ENCODE results near the gene AGO4.
"Not testable (repeated sequence)": the region's sequence is repeated elsewhere in the genome, so short reads cannot be mapped to it uniquely, and the experiment has no call there.

Gene AGO4

DNA sequence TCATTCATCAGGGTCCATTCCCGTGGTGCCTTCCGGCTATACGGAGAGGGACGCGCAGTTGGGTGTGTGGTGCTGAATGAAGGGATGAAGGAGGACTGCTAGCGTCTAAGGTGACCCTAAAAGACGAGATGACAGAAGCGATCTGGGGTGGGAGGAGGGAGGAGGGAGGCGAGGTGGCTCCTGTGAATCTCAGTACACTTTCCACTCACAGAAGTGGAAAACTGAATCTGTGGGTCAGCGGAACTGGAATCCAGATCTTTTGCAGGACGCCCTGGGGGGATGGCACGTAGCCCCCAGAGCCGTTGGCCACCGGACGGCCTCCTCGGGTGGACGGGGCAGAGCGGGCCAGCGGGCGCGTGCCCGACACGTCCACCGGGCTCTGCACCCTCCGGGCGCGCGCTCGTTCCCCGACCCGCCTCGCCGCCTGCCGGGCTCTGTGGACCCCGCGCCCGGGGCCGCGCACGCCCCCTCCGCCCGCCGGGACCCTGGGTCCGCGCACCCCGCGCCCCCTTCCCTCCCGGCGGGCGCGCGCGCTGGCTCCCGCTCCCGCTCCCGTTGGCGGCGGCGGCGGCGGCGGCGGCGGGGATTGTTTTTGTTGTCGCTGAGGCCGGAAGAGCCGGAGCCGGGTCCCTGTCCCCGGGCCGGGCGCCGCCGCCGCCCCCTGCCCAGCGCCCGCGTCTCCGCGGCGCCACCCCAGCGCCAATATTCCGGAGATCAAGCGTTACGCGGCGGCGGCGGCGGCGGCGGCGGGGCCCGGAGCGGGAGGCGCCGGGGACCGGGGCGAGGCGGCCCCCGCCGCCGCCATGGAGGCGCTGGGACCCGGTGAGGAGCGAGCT lies at the start of gene AGO4:
AGO4 (plus strand) TSS at position 403 of the 836 bp plus-strand sequence; CDS start at position 804, 401 bp downstream.
- DNase-seq (ENCODE audit: low read depth): peak; percentile 16

DNA sequence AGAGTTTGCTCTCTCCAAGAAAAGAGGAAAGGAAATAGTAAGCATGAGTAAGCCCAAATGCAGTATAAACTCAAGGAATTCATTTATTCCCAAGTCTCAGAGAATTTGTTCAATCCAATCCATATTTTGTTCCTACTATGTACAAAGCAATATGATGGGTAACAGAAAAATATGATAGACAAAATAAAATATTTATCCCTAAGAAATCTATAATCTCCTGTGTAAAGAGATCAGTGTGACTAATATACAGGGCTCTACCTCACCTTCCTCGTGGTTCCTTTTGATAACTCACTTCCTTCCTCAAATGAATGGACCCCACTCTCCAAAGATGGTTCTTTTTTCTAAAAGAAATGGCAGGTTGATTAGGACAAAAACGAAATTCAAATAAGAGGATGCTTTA lies 45.7 kb upstream of the AGO4 start:
- DNase-seq (ENCODE audit: low read depth): no peak

DNA sequence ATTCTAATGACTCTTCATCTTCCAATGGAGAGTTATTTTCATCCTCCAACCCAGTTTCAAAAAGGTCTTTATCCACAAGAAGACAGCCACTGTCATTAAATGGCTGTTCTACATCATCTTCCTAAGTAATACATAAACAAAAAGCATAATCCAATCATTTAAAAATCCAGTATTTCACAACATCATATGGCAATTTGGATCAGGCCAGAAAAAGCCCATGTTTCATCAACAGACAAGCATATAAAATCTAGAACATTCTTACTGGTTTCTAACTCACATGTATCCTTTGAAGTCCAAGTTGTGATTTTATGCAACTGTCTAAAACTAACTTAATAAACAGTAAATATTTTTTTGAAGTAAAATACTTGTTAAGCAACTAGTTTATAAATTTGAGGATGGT lies 44.6 kb upstream of the AGO4 start:
- DNase-seq (ENCODE audit: low read depth): no peak

DNA sequence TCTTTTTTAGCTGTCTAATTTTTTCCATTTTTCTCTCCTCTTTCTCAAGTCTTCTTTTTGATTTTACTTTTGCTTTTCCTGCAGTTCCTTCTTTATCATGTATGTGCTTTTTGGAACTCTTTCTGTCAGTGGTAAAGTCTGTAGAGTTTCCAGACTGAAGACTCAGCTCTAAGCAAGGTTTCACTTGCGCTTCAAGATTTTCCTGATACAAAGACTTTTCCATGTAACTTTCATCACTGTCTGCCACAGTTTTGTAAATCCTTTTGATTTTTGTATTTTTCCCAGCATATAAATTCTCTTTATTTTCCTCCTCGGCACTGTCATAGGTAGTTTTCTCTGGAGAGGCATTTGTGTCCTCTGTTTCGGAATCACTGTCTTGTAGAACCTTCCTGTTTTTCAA lies 43.5 kb upstream of the AGO4 start:
- no peak for DNase-seq (ENCODE audit: low read depth)

DNA sequence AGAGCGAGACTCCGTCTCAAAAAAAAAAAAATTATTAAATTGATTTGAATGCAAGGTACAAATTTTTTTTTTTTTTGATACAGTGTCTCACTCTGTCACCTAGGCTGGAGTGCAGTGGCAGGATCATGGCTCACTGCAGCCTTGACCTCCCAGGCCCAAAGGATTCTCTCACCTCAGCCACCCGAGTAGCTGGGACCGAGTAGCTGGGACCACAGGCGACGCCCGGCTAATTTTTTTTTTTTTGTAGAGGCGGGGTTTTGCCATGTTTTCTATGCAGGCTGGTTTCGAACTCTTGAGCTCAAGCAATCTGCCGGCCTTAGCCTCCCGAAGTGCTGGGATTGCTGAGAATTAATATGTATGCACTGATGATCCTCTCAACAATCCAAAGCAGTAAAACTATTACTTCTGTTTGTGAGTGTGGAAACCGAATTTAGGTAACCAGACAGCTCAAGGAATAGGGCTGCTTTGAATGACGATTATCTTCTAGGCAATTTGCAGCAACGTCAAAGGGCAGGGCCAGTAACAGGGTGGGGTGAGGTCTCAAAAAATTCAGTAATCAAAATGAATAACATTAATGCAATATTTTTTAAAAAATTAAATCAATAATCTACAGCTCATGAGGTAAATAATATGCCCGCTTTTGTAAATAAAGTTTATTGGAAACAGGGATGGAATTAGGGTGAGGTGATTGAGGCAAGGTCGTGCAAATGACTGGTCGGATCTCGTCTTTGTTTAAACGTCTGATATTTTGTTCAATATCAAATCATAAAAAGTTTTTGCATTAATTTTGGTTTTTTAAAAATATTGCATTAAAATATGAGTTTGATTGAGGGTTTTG lies 39.2 kb upstream of the AGO4 start:
- DNase-seq (ENCODE audit: low read depth): no peak

DNA sequence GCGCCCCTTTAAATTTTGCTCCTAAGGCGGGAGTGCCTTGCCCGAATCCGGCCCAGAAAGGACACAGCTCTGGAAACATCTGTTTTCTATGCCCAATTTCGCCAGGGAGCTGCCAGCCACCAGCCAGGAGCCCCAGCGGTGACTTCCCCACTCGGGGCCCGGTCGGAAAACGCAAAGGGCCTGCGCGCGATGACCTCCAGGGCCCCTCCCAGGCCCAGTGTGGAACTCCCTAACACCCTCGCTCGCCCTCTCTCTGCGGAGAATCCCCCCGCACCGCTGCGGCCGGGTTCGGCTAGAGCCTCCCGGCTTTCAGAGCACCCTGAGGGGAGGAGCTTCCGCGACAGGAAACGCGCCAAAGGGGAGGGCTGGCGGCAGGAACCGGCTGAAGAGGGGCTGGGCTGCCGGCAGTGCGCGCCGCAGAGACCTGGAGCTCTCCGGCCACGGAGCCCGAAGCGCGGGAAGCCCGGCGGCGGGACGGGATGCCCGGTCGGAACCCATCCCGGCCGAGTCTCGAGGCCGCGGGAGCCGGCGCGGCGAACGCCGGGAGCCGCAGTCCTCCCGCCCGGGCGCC lies 38.5 kb upstream of the AGO4 start:
- peak; percentile 64 for DNase-seq (ENCODE audit: low read depth)

DNA sequence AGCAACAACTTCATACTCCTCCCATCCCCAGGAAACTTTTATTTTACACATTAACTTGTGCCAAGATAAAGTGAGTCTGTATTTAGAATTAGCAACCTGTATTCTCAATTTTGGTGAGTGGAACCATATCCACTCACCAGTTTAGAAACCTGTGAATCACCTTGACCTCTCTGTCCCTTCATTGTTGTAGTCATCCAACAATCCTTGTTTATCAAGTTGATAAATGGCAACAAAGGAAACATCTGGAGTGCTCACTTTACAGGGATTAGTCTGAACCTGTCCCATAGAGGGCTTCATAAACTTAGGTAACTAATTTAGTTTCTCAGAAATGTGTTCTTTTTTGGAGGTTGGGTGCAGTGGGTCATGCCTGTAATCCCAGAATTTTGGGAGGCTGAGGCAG lies 34.1 kb upstream of the AGO4 start:
- no peak for DNase-seq (ENCODE audit: low read depth)

DNA sequence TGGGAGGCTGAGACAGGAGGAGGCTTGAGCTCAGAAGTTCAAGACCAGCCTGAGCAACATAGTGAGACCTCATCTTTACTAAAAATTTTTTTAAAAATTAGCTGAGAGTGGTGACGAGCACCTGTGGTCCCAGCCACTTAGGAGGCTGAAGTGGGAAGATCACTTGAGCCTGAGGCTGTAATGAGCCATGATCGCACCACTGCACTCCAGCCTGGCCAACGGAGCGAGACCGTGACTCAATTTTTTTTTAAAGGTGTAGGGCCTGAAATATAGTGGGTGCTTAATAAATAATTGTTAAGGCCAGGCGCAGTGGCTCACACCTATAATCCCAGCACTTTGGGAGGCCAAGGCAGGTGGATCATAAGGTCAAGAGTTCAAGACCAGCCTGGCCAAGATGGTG lies 31.6 kb upstream of the AGO4 start:
- DNase-seq (ENCODE audit: low read depth): not testable (repeated sequence)

DNA sequence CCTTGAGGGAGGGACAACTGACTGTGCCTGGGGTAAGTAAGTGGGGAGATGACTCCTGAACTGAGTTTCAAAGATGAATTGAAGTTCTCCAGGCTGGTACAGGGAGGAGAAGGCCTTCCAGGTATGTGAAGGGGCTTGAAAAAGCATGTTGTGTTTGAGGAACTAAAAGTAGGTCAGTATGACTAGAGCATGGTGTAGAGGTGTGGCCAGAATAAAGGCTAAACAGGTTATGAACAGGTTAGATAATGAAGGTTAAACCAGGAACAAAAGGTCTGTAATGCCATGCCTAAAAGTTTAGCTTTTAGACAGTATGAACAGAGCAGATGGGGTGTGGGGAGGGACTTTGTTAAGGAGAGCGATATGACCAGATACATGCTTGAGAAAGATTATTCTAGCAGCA lies 30.7 kb upstream of the AGO4 start:
- DNase-seq (ENCODE audit: low read depth): no peak

DNA sequence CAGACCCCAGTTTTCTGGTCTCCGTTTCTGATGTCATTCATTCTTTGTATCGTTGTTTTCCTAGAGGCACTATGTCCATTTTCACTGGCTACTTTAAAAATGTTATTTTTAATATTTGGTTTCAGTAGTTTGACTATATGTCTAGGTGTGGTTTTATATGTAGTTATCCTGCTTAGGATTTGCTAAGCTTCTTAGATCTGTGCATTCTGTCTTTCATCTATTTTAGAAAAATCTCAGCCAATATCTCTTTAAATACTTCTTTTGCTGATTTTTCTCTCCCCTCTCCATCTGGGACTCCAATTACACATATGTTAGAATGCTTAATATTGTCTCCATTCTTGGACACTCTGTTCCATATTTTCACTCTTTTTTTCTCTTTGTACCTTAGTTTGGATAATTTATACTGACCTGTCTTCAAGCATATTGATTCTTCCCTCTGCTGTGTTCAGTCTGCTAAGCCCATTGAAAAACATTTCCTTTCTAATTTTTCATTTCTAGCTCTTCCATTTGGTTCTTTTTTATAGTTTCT lies 24.7 kb upstream of the AGO4 start:
- DNase-seq (ENCODE audit: low read depth): no peak

DNA sequence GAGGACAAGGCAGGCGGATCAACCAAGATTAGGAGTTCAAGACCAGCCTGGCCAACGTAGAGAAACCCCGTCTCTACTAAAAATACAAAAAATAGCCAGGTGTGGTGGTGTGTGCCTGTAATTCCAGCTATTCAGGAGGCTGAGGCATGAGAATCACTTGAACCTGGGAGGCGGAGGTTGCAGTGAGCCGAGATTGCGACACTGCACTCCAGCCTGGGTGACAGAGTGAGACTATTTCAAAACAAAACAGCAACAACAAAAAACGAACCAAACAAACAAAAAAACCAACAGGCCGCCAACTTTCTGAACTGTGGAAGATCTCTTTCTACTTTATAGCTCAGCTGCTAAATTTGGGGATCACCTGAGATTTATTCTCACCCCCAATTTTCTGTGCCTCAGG lies 23.5 kb upstream of the AGO4 start:
- DNase-seq (ENCODE audit: low read depth): not testable (repeated sequence)

DNA sequence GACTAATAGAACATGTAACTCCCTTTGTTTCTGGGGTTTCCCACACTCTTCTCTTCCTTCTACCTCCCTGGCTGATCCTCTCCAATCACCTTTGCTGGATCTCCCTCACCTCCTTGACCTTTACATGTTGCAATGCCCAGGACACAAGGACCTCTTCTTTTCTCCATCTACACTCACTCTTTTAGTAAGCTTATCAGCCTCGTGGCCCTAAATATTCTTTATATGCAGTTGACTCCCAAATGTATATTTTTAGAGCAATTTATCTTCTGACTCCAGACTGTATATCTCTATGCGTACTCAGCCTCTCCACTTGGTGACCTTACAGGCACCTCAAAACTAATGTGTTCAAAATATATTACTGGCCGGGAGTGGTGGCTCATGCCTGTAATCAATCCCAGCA lies 19.7 kb upstream of the AGO4 start:
- DNase-seq (ENCODE audit: low read depth): no peak

DNA sequence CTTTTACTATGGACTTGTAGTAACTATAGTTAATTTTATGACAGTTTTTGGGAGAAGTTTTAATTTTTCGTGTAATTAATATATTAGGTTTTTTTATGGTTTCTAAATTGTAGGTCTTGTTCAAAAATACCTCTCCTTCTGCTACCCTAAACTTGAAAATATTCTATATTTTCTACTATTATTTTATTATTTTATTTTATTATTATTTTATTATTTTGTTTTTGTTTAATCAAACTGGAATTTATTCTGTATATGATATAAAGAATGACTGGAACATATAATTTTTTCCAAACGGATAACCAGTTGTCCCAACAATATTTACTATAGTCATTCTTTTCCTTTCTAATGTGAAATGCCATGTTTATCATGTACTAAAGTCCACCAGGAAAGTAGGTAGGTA lies 17.1 kb upstream of the AGO4 start:
- DNase-seq (ENCODE audit: low read depth): no peak

DNA sequence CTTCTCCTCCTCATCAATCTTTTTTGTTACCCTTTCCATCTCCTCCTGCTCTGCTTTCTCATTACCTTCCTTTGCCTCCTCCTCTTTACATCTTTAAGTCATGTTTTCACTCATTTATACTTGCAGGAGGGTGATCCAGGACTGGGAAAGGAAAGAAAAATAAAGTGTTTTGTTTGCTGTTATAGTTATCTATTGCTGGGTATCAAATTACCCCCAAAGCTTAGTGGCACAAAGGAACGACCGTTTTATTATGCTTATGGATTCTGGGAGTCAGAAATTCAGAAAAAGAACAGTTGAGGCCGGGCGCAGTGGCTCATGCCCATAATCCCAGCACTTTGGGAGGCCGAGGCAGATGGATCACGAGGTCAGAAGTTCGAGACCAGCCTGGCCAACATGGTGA lies 12.5 kb upstream of the AGO4 start:
- DNase-seq (ENCODE audit: low read depth): no peak

DNA sequence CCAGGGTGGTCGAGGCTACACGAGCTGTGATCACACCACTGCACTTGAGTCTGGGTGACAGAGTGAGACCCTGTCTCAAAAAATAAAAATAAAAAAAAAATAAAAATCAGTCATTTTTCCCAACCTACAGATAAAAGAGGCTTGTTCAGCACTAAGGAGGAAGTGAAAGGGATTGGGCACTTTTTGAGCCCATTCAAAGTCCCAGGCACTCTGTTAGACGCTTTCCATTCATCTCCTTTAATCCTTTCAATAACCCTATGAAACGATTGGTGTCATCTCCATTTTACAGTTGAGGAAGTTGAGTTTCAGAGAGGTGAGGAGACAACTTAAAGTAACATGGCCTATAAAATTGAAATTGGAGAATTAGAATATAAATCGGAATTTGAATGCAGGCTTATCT lies 10.4 kb upstream of the AGO4 start:
- DNase-seq (ENCODE audit: low read depth): no peak

DNA sequence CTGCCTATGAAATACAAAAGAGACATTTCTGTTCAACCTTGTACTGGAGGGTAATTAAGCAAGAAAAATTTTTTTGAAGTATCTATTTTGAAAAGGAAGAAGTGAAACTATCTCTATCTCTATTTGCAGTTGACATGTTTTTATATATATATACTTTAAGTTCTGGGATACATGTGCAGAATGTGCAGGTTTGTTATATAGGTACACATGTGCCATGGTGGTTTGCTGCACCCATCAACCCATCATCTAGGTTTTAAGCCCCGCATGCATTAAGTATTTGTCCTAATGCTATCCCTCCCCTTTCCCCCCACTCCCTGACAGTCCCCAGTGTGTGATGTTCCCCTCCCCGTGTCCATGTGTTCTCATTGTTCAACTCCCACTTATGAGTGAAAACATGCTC lies 9.8 kb upstream of the AGO4 start:
- not testable (repeated sequence) for DNase-seq (ENCODE audit: low read depth)

DNA sequence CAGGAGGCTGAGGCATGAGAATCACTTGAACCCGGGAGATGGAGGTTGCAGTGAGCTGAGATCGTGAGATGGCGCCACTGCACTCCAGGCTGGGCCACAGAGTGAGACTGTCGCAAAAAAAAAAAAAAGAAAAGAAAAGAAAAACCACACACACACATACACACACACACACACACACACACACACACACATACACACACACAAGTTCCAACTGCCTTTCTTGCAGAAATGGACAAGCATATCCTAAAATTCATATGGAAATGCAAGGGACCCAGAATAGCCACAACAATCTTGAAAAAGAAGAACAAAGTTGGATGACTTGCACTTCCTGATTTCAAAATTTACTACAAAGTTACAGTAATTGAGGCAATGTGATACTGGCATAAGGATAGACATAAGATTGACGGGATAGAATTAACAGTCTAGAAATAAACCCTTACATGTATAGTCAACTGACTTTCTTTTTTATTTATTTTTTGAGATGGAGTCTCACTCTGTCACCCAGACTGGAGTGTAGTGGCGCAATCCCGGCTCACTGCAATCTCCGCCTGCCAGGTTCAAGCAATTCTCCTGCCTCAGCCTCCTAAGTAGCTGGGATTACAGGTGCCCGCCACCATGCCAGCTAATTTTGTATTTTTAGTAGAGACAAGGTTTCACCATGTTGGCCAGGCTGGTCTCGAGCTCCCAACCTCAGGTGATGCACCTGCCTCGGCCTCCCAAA lies 7.5 kb upstream of the AGO4 start:
- DNase-seq (ENCODE audit: low read depth): not testable (repeated sequence)

DNA sequence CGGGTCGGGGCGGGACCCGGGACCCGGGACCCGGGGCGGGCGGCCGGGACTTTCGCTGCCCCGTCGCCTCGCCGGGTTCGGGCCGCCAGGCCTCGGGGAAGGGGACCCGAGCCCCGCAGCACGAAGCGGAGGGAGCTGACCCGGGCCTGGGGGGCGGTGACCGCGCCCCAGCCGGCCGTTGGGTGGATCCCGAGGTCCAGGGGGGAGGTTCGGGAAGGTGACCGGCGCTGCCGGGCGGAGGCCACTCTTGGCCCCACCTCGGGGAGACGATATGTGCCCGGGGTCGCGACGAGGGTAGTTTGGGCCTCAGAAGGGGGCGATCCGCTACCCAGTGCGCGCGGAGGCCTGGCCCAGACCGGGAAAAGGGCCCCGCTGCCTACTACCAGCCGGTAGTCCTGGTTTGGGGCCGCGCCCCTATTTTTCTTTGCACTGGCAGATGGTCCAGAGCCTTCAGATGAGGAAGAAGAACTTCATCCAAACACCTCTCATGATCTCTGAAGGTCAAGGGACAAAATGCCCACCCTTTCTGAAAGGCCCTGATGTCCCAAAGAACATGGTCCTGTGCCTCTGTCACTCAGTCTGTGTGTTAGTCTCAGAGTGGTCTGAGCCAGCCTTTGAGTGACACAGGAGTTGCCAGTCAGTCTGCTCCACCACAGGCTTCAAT lies 766 bp downstream of the AGO4 start:
- no peak for DNase-seq (ENCODE audit: low read depth)

DNA sequence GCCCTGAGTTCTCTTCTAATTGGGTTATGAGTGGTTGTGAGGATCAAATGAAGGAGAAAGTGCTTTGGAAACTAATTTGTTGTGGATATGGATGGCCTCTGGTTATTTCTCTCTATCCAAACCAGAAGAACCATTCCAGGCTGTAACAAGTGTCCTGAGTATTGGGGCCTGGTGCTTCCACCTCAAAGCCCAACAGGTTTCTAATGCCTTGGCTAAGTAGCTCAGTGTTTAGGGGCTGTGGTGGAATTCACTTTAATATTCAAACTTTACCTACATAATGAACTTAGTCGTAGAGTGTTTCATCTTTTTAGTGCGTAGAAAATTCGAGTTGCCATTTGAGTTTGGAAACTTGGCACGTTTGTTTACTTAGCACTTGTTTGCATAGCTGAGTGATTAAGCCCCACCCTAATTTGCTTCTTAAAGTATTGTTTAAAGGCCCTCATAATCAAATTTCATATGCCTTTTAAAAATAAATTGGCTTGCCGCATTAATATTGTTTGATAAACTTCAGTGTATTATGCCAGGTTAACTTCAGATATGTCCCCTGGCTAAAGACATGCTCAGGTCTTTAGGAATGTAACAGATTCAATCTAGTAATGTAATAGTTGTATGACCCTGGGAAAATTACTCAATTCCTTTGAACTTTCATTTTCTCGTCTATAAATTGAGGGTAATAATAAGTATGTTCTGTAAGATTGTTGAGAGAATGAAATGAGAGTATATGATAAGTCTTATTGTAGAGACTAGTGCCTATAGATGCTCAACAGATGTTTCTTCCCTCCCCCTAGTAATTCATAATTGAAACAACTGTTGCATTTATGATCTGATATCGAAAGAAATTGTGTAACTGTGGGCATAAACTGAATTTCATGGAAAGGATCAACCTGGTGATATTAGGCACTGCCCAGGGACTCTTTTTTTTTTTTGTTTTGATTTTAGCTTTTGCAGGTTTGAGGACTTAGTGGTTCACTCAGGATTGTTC lies 1.6 kb downstream of the AGO4 start:
- DNase-seq (ENCODE audit: low read depth): no peak
